Naive thymus-derived CD8-positive, alpha-beta T cell (primary cell): ENCODE measurements around the gene SRGAP2C. TPM values are rescaled to one million over a fixed set of nuclear protein-coding genes. Genes with fewer than 3 reads are reported as not detected.
"Not testable (repeated sequence)": the region's sequence is repeated elsewhere in the genome, so short reads cannot be mapped to it uniquely, and the experiment has no call there.

ENCODE experiments used
- ATAC-seq, 2 donors: fragments of 150-1000 bp; cut with Tn5 transposase in 1 of 2; sonication (Bioruptor Pico), chemical (Tn5 transposase) in 1 of 2; 1 replicate in 1 of 2; 2 replicates in 1 of 2; pipeline ENCODE4 v1.10.0; 2021; ENCODE audit warnings: mild to moderate bottlenecking in 2 of 2, moderate library complexity in 2 of 2
- POLR2A ChIA-PET: fragments of 350-600 bp; sonication (Branson Sonifier 250); formaldehyde crosslinking; loops from one replicate; lab custom pipeline; 2021; ENCODE audit warnings: antibody characterized with exemption; lab: Charles Lee
- DNase-seq, 10 donors: peaks; one replicate each; pipeline versions ENCODE4 v3.0.0 to v3.0.0-alpha.2; 2020 to 2022
- H3K27ac Mint-ChIP-seq, 10 donors: one replicate each; pipeline ENCODE4 v1.8.0; 2020 to 2022; ENCODE audit warnings: mild to moderate bottlenecking in 10 of 10, mixed read lengths in 10 of 10, moderate library complexity in 4 of 10, inconsistent platforms in 1 of 10
- H3K27me3 Mint-ChIP-seq, 5 donors: one replicate each; pipeline ENCODE4 v1.8.0; 2021 to 2022; ENCODE audit warnings: mixed read lengths in 5 of 5
- H3K36me3 Mint-ChIP-seq, 3 donors: one replicate each; pipeline ENCODE4 v1.8.0; 2020 to 2022; ENCODE audit warnings: mixed read lengths in 3 of 3, mild to moderate bottlenecking in 2 of 3, inconsistent platforms in 1 of 3
- H3K4me1 Mint-ChIP-seq, 4 donors: one replicate each; pipeline ENCODE4 v1.8.0; 2021 to 2022; ENCODE audit warnings: mixed read lengths in 4 of 4
- H3K4me3 Mint-ChIP-seq, 10 donors: one replicate each; pipeline ENCODE4 v1.8.0; 2020 to 2022; ENCODE audit warnings: mild to moderate bottlenecking in 10 of 10, mixed read lengths in 10 of 10, moderate library complexity in 6 of 10, inconsistent platforms in 1 of 10
- H3K9me3 Mint-ChIP-seq, 9 donors: one replicate each; pipeline ENCODE4 v1.8.0; 2020 to 2022; ENCODE audit warnings: mixed read lengths in 9 of 9, mild to moderate bottlenecking in 3 of 9, inconsistent platforms in 1 of 9, moderate library complexity in 1 of 9
- polyA plus RNA-seq, 3 donors: library from polyadenylated mRNA; unstranded; fragments of 300-500 nt; fragmentation: Illumina TruSeq; gene quantifications; one replicate each; pipeline ENCODE4 v1.2.3, GENCODE V29; 2021
- total RNA-seq, 8 experiments: library from RNA in 2 of 8; stranded (reverse) in 2 of 8; gene quantifications; one replicate each; pipeline ENCODE4 v1.2.3 and lab custom pipeline; 2021 to 2026

The SRGAP2C gene
- total and polyA plus RNA-seq, 5 experiments from 2014 or later, result 0.73 to 14.1 (median 2.1) TPM

GRCh38 chr1:121400541-121401310 lies 216.0 kb downstream of the SRGAP2C start:
- DNase-seq, POLR2A ChIA-PET, ATAC-seq: not testable (repeated sequence)
- H3K27ac Mint-ChIP-seq, result peak overlapping the region in 6 of 10 donors; percentile 12 to 82 (median 38)
- H3K4me3 Mint-ChIP-seq, result peak overlapping the region; percentile 41 to 85 (median 75)
- H3K27me3 Mint-ChIP-seq, result peaks cover 8 to 19% (median 17%) of the 10 kb centered on the region in 5 donors
- peaks cover 11 to 24% (median 16%) of the 10 kb centered on the region in 9 donors for H3K9me3 Mint-ChIP-seq
- peaks cover 7 to 17% (median 11%) of the 10 kb centered on the region in 4 donors for H3K4me1 Mint-ChIP-seq
- H3K36me3 Mint-ChIP-seq, result peaks cover 10 to 17% (median 16%) of the 10 kb centered on the region in 3 donors

- peaks cover 10 to 17% (median 16%) of the 10 kb centered on the region in 3 donors for H3K36me3 Mint-ChIP-seq
- H3K9me3 Mint-ChIP-seq, result peaks cover 11 to 26% (median 18%) of the 10 kb centered on the region in 9 donors
- H3K27me3 Mint-ChIP-seq, result peaks cover 8 to 18% (median 17%) of the 10 kb centered on the region in 5 donors
- ATAC-seq, POLR2A ChIA-PET: not testable (repeated sequence)
- H3K27ac Mint-ChIP-seq, result peak overlapping the region in 9 of 10 donors; percentile 23 to 82 (median 65)
- peak overlapping the region; percentile 27 to 85 (median 75) for H3K4me3 Mint-ChIP-seq
- DNase-seq, result peak in 3 of 10 donors; percentile 16 to 21 (median 17)
- peaks cover 7 to 16% (median 11%) of the 10 kb centered on the region in 4 donors for H3K4me1 Mint-ChIP-seq
Observed at GRCh38 chr1:121401375-121401955, 216.7 kb downstream of the SRGAP2C start.

GRCh38 chr1:121403254-121403653 lies 218.5 kb downstream of the SRGAP2C start:
- H3K27ac Mint-ChIP-seq, ATAC-seq, POLR2A ChIA-PET, H3K4me3 Mint-ChIP-seq, DNase-seq: not testable (repeated sequence)
- peaks cover 4 to 14% (median 10%) of the 10 kb centered on the region in 4 donors for H3K4me1 Mint-ChIP-seq
- peaks cover 8 to 17% (median 15%) of the 10 kb centered on the region in 5 donors for H3K27me3 Mint-ChIP-seq
- H3K9me3 Mint-ChIP-seq, result peaks cover 11 to 27% (median 18%) of the 10 kb centered on the region in 9 donors
- H3K36me3 Mint-ChIP-seq, result peaks cover 6 to 17% (median 16%) of the 10 kb centered on the region in 3 donors

- DNase-seq (no peak), ATAC-seq (no peak)
- H3K4me3 Mint-ChIP-seq, result no peak overlapping the region
- no peaks in the 10 kb centered on the region for H3K36me3 Mint-ChIP-seq
- POLR2A ChIA-PET, result no interaction called here
- H3K27me3 Mint-ChIP-seq, result peaks cover 0 to 19% (median 5%) of the 10 kb centered on the region in 5 donors
- H3K4me1 Mint-ChIP-seq, result peaks cover 0 to 3% (median 0%) of the 10 kb centered on the region in 4 donors
- peaks cover 0 to 5% (median 0%) of the 10 kb centered on the region in 9 donors for H3K9me3 Mint-ChIP-seq
- no peak overlapping the region for H3K27ac Mint-ChIP-seq
Observed at GRCh38 chr1:121408354-121408753, 223.6 kb downstream of the SRGAP2C start.

- no peak overlapping the region for H3K27ac Mint-ChIP-seq
- DNase-seq, result no peak
- no peak for ATAC-seq
Observed at GRCh38 chr1:121413821-121414220, 229.0 kb downstream of the SRGAP2C start.

GRCh38 chr1:121414905-121415304 lies 230.1 kb downstream of the SRGAP2C start:
- peaks cover 8 to 47% (median 18%) of the 10 kb centered on the region in 5 donors for H3K27me3 Mint-ChIP-seq
- ATAC-seq (no peak), DNase-seq (no peak)
- H3K9me3 Mint-ChIP-seq, result peaks cover 0 to 1% (median 0%) of the 10 kb centered on the region in 9 donors
- no peak overlapping the region for H3K4me3 Mint-ChIP-seq
- no peak overlapping the region for H3K27ac Mint-ChIP-seq
- H3K36me3 Mint-ChIP-seq, result no peaks in the 10 kb centered on the region
- H3K4me1 Mint-ChIP-seq, result peaks cover 0 to 3% (median 0%) of the 10 kb centered on the region in 4 donors
- POLR2A ChIA-PET, result no interaction called here

More at GRCh38 chr1:121413821-121414220, 229.0 kb downstream of the SRGAP2C start:
- H3K4me1 Mint-ChIP-seq, result peaks cover 0 to 3% (median 0%) of the 10 kb centered on the region in 4 donors
- H3K36me3 Mint-ChIP-seq, result no peaks in the 10 kb centered on the region
- H3K27me3 Mint-ChIP-seq, result peaks cover 7 to 36% (median 13%) of the 10 kb centered on the region in 5 donors
- POLR2A ChIA-PET, result no interaction called here
- H3K4me3 Mint-ChIP-seq, result no peak overlapping the region
- H3K9me3 Mint-ChIP-seq, result peaks cover 0 to 1% (median 0%) of the 10 kb centered on the region in 9 donors

- DNase-seq, result no peak
- Mint-ChIP-seq H3K4me1 (peaks cover 0 to 3% (median under 1%) of the 10 kb centered on the region in 4 donors), H3K4me3 (no peak overlapping the region), H3K27me3 (peaks cover 10 to 51% (median 23%) of the 10 kb centered on the region in 5 donors), H3K9me3 (peaks cover 0 to 1% (median 0%) of the 10 kb centered on the region in 9 donors), H3K27ac (no peak overlapping the region), H3K36me3 (no peaks in the 10 kb centered on the region)
- POLR2A ChIA-PET, result no interaction called here
- no peak for ATAC-seq
Observed at GRCh38 chr1:121417325-121417923, 232.6 kb downstream of the SRGAP2C start.

GRCh38 chr1:121418369-121419049 lies 233.7 kb downstream of the SRGAP2C start:
- POLR2A ChIA-PET, result no interaction called here
- Mint-ChIP-seq H3K27me3 (peaks cover 10 to 43% (median 19%) of the 10 kb centered on the region in 5 donors), H3K9me3 (peaks cover 0 to 1% (median 0%) of the 10 kb centered on the region in 9 donors), H3K36me3 (no peaks in the 10 kb centered on the region), H3K4me3 (no peak overlapping the region), H3K27ac (no peak overlapping the region), H3K4me1 (peaks cover 0 to 2% (median under 1%) of the 10 kb centered on the region in 4 donors)
- DNase-seq (no peak), ATAC-seq (no peak)

GRCh38 chr1:121419050-121419615 lies 234.4 kb downstream of the SRGAP2C start:
- H3K4me3 Mint-ChIP-seq, ATAC-seq, H3K36me3 Mint-ChIP-seq, POLR2A ChIA-PET, DNase-seq, H3K9me3 Mint-ChIP-seq, H3K4me1 Mint-ChIP-seq: not testable (repeated sequence)
- peak overlapping the region in 1 of 10 donors; percentile 62 for H3K27ac Mint-ChIP-seq
- H3K27me3 Mint-ChIP-seq, result peaks cover 8 to 43% (median 16%) of the 10 kb centered on the region in 5 donors

GRCh38 chr1:121421490-121421889 lies 236.7 kb downstream of the SRGAP2C start:
- H3K36me3 Mint-ChIP-seq, H3K9me3 Mint-ChIP-seq, H3K27ac Mint-ChIP-seq, ATAC-seq, H3K4me1 Mint-ChIP-seq, DNase-seq, H3K4me3 Mint-ChIP-seq, POLR2A ChIA-PET: not testable (repeated sequence)
- H3K27me3 Mint-ChIP-seq, result peaks cover 6 to 35% (median 17%) of the 10 kb centered on the region in 5 donors

GRCh38 chr1:121423956-121424355 lies 239.2 kb downstream of the SRGAP2C start:
- H3K9me3 Mint-ChIP-seq, result not testable (repeated sequence)

More at GRCh38 chr1:121423956-121424355, 239.2 kb downstream of the SRGAP2C start:
- H3K36me3 Mint-ChIP-seq, POLR2A ChIA-PET, H3K27ac Mint-ChIP-seq, ATAC-seq, H3K4me1 Mint-ChIP-seq, H3K4me3 Mint-ChIP-seq, DNase-seq: not testable (repeated sequence)
- peaks cover 5 to 24% (median 13%) of the 10 kb centered on the region in 5 donors for H3K27me3 Mint-ChIP-seq
